SKM-1 (cell line): ENCODE results near the gene OGFOD3.
"Not testable (repeated sequence)": the region's sequence is repeated elsewhere in the genome, so short reads cannot be mapped to it uniquely, and the experiment has no call there.

Experiments used
- DNase-seq: peaks from one replicate; lab custom pipeline; 2025; ENCODE audit not compliant: unreplicated experiment; lab: John Stamatoyannopoulos, UW

The OGFOD3 gene

DNA sequence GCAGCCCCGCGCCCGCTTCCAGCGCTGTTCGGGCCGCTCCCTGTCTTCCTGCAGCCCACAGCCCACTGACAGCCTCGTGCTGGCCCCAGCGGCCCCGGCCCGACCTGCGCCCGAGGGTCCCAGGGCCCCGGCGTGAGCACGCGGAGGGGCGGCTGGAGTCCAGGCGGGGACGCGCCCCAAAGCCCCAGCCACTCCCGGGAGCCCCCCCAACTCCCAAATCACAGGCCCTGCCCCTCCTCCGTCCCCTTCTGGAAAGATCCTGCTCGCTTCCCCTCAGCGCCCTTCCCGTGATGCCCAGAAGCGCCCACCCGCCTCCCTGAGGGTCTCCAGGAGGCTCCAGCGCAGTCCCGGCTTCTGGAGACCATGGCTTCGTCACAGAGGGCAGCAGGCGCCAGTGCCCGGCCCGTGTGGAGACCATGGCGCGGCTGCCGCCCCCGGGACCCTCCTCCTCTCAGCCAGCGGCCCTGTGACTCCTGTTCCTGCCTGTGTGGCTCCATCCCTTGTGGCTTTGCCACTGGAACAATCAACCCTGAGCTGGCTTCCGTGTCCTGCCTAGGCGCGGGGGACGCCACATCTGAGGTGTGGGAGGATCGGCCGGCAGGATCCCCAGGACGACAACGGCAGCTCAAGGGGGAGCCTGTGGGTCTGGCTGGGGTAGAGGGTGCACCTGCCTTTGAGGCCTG is 42.9 kb downstream of the OGFOD3 start:
- no peak for DNase-seq

DNA sequence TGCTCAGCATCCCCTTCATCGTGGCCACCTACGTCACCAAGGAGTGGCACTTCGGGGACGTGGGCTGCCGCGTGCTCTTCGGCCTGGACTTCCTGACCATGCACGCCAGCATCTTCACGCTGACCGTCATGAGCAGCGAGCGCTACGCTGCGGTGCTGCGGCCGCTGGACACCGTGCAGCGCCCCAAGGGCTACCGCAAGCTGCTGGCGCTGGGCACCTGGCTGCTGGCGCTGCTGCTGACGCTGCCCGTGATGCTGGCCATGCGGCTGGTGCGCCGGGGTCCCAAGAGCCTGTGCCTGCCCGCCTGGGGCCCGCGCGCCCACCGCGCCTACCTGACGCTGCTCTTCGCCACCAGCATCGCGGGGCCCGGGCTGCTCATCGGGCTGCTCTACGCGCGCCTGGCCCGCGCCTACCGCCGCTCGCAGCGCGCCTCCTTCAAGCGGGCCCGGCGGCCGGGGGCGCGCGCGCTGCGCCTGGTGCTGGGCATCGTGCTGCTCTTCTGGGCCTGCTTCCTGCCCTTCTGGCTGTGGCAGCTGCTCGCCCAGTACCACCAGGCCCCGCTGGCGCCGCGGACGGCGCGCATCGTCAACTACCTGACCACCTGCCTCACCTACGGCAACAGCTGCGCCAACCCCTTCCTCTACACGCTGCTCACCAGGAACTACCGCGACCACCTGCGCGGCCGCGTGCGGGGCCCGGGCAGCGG is 43.6 kb downstream of the OGFOD3 start:
- no peak for DNase-seq

DNA sequence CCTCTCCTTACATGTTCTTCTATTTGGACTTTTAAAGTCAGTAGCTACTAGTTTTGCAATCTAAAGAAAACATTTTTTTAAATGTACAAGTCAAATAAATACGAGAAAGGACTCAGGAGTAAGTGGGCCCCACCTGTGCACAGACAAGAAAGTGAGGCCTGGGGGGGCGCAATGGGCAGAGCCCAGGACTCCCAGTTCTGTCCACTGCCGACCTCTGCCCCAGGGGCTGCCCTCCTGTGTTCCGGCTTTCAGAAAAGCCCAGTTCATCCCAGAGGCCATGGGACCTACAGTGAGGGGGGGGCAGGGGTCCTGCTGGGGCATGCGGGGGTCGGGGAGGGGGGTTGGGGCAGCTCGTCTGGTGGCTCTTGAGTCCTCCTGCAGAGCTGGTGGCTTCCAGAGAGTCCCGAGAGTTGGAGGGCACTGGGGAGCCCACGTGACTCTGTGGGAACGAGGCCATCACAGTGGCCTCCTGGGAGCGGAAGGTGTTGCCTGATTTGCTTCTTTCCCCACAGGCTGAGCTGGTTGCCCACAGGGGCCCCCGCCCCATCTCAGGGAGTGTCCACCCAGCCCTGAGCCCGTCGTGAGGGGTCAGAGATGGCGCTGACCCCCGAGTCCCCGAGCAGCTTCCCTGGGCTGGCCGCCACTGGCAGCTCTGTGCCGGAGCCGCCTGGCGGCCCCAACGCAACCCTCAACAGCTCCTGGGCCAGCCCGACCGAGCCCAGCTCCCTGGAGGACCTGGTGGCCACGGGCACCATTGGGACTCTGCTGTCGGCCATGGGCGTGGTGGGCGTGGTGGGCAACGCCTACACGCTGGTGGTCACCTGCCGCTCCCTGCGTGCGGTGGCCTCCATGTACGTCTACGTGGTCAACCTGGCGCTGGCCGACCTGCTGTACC is 44.4 kb downstream of the OGFOD3 start:
- no peak for DNase-seq

DNA sequence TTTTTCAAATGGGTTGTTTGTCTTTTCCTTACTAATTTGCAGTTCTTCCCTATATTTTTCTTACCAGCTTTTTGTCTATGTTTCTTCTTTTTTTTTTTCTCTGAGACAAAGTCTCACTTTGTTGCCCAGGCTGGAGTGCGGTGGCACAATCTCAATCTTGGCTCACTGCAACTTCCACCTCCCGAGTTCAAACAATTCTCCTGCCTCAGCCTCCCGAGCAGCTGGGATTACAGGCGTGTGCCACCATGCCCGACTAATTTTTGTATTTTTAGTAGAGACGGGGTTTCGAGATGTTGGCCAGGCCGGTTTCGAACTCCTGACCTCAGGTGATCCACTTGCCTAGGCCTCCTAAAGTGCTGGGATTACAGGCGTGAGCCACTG is 45.3 kb downstream of the OGFOD3 start:
- DNase-seq: not testable (repeated sequence)

DNA sequence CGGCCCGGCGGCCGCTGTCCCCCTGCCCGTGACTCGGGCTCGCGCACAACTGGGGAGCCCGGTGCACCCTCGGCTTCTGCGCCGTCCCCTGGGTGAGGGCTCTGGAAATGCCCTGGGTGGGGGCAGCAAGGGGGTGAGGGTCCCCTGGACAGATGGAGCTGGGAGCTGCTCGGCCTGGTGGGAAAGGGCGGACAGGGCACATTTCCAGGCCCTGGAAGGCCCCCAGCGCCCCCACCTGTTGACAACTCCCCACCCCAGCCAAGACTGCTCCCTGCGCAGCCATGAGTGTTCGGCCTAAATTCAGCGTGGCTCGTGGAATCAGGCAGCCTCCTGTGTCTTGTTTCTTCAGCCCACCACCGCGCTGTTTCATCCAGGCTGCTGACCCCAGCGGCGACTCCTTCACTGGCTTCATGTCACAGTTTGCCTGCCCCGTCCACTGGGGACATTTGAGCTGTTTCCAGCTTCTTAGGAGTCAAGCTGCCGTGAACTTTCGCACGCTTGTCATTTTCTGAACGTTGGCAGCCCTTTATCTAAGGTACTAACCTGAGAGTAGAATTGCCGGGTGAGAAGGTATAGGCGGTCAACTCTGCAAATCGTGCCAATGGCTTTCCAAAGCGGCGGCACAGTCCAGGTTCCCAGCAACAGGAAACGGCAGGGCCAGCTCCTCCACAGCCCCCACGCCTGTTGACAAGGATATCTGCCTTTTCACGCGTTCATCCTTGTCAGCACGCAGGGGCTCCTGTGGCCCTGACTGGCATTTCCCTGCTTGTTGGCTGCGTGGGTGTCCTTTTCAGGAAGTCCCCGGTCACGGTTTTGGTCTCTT is 45.9 kb downstream of the OGFOD3 start:
- DNase-seq: no peak

DNA sequence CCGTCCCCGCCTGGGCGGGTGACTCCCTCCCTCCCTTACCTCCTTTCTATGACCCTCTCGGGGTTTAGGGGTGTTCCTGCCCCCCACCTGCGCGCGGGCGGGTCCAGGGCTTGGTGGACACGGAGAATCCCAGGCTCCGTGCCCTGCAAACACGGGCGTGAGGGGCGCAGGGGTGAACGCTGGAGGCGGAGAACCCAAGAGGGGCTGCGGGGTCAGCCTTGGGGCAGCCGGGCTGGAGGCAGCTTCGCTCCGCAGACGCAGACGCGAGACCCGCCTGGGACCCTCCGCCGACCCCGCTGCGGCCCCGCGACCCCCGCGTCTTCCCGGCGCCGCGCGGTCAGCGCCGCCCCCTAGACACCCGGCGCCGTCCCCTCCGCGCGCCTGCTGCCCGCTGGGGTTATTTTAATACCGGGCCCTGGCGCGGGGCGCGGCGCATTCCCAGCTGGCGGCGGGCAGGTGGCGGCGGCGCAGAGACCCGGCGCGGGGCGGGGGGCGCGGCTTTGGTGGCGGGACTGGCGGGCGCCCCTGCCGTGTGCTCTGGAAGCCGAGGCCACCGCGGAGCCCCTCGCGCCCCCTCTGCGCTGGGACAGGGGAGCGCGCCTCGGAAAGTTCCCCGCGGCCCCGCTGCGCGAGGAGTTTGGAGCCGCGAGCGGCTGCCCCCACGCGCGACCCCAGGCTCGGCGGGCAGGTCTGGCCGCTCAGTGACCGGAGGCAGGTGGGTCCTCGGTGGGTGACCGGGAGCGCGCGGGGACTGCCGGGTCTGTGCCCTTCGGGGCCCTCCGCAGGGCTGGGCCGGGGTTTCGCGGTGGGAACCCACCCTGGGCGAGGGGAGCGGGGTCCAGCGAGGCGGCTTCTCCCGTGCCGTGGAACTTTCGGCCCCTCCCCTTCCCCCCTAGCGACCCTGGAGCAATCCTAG is 46.8 kb downstream of the OGFOD3 start, which contains the start of gene UTS2R:
UTS2R (plus strand) TSS at position 433 of the 916 bp plus-strand sequence. CDS start 2,560 bp downstream, outside the sequence.
- no peak for DNase-seq

DNA sequence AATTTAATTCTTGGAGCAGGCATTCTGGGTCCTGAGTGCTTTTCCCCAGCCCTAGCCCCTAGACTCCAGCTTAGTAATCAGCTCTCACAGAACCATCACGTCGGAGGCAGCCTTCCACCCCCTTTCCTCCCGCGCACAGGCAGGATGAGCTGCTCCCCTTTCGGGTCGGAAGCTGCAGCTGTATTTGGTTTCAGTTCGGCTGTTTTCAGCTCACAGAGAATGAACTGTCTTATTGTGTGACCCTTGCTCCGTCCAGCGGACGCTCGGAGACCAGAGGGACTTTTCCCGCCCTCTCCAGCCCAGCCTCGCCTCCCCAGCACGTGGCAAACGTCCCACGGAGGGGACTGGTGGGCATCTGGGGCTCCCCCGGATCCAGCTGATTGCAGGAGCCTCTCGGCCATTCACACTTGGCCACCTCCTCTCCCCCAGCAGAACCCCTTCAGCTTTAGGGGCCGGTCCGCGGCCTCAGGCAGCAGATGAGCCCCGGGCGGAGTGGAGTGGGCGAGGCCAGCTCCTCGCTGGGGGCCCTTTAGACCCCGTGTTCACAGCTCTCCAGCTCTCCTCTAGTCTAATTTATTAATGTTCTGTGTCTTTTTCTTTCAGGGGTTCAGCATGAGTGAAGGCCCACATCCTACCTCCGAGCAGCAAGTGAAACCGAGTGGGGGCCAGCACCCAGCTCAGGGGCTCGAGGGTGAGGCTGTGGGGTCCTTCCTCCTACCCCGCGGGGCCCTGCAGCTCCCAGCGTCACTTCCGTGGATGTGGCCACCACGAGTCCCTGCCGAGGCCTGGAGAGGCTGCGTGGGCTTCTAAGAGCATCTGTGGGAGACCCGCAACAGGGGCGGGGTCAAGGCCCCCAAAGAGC is 47.7 kb downstream of the OGFOD3 start:
- no peak for DNase-seq

DNA sequence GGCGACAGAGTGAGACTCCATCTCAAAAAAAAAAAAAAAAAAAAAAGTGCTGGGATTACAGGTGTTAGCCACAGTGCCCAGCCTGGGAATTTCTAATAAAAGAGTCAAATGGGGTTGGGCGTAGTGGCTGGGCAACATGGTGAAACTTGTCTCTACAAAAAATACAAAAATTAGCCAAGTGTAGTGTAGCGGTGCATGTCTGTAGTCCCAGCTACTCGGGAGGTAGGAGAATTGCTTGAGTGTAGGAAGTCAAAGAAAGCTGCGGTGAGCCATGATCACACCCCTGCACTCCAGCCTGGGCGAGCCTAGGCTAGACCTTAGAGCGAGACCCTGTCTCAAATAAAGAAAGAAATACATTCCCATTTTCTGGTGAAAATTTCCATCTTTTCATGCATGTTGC is 49.2 kb downstream of the OGFOD3 start:
- no peak for DNase-seq

DNA sequence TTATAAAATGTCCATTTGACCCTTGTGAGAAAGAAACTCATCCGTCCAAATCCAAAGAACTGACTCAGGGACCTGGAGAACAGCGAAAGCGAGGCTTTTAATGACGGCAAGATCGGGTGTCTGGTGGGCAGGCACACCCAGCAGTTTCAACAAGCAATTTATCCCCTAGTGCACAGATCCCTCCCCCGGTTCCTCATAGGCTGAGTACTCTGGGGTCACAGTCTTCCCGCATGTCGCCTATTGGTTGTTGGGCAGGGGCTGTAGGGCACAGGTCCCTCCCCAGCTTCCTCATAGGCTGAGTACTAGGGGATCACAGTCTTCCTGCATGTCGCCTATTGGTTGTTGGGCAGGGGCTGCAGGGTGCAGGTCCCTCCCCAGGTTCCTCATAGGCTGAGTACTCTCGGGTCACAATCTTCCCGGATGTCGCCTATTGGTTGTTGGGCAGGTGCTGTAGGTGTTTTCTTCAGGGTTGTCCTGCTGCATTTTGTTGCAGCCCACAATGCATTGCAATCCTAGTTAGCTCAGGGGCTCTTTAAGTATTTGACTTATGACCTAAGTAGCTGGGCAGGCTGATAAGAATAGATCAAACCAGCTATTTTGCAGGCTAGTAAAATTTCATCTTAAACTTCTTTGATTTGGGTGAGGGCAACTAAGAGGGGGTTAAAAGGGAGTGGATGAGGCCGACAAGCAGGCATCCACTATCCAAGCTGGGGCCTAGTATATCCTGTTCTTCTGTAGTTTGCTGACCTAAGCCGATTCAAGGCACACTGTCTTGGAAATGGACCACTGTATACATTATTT is 50.5 kb downstream of the OGFOD3 start:
- no peak for DNase-seq

DNA sequence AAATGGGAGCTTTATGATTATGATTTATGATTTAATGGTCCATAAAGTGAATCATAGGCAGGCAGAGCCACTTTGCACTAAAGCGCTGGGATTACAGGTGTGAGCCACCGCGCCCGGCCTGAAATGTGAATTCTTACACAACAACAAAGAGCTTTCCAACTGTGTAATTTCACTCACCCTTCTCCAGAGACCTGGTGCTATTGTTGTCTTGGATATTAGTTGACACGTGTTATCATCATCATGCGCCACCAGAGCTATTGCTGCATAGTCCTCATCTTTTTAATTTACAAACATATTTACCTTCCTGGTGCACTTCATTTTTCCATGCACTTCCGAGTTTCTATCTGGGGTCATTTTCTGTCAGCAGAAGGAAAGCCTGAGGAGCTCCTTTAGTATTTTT is 51.6 kb downstream of the OGFOD3 start:
- no peak for DNase-seq

DNA sequence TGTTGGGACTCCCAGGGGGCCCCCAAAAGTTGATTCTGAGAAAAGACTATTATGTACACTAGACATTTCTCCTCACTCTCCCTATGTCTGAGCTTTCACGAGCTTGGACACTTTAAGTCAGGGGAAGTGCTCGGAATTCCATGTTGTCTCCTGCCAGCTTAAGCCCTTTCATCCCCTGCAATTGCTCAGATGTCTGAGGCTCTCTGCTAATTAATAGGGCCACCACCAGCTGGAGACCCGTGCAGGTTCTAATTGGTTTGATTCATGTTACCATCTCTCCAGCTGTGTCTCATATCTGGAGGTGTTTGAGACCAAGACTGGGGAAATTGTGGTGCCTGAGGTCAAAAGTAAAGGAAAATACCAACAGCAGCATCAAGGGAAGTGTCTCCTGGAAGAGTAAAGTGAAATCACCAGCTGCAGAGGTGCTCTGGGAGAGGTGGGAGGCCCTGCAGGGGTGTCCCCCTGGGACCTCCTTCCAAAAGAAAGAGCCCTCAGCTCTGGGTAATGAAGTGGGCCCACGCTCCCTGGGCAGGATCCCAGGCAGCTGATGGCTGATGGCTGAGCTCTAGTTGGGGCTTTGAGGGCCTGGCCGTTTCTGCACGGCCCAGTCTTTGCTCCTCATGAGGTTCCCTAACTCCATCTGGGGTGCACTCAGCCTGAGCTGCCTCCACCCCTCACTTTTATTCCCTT is 52.6 kb downstream of the OGFOD3 start:
- DNase-seq: no peak

DNA sequence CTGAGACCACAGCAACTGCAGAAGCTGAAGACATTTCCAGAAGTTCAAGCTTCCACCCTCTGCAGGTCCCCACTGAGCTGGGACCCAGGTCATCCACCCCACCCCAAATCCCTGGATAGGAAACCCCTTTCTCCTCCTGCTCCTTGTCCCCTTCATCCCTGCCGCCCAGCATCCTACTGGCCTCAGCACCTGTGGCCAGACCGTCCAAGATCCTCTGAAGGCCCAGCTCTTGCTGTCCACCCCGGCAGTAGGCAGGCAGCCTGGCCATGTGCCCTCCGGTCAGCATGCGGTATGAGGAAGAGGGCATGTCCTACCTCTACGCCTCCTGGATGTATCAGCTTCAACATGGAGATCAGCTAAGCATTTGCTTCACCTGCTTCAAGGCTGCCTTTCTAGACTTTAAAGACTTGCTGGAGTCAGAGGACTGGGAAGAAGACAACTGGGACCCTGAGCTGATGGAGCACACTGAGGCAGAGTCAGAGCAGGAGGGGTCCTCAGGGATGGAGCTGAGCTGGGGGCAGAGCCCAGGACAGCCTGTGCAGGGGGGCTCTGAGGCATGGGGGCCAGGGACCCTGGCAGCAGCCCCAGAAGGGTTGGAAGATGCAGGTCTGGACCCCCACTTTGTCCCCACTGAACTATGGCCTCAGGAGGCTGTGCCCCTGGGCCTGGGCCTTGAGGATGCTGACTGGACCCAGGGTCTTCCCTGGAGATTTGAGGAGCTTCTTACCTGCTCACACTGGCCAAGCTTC is 56.3 kb downstream of the OGFOD3 start:
- no peak for DNase-seq

DNA sequence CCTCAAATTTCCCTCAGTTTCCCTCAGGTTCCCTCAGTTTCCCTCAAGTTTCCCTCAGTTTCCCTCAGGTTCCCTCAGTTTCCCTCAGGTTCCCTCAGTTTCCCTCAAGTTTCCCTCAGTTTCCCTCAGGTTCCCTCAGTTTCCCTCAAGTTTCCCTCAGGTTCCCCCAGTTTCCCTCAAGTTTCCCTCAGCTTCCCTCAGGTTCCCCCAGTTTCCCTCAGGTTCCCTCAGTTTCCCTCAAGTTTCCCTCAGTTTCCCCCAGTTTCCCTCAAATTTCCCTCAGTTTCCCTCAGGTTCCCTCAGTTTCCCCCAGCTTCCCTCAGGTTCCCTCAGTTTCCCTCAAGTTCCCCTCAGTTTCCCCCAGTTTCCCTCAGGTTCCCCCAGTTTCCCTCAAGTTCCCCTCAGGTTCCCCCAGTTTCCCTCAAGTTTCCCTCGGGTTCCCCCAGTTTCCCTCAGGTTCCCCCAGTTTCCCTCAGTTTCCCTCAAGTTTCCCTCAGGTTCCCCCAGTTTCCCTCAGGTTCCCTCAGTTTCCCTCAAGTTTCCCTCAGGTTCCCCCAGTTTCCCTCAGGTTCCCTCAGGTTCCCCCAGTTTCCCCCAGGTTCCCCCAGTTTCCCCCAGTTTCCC is 58.8 kb downstream of the OGFOD3 start:
- not testable (repeated sequence) for DNase-seq

DNA sequence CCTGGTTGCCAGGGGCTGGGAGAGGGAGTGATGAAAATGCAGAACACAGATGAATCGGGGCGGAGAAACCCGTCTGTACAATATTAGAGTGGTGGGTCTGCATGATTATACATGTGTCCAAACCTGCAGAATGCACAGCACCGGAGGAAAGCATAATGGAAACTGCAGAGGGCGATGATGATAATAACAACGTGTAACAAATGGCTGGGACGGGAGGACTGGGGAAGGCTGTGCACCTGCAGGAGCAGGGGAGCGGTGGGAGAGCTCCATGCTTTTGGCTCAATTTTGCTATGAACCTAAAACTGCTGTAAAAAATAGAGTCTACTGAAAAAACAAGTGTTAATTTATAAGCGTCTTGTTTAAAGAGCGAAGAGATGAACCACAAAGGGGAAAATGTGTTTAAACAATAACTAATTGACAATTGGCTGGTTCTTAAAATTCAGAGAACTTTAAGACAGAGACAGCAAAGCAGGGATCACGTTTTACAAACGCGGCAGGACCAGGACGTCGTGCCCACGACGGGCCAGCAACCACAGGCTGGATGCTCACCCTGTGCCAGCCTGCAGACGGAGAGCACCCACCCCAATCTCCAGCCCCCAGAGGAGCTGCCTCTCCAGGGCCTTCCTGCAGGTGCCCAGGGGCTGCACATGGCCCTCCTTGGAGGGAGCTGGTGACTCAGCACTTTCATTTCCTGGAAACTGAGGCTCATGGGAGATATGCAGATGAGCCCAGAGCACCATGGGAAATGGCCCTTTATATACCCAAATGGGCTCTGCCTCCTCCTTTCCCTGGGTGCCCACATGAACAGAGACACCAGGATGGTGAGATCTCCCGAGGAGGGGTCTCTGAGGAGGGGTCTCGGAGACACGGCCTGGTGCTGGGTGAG is 59.7 kb downstream of the OGFOD3 start, which contains the start of gene TEX19:
TEX19 (plus strand) TSS at position 783 of the 886 bp plus-strand sequence. CDS start 2,904 bp downstream, outside the sequence.
- no peak for DNase-seq

DNA sequence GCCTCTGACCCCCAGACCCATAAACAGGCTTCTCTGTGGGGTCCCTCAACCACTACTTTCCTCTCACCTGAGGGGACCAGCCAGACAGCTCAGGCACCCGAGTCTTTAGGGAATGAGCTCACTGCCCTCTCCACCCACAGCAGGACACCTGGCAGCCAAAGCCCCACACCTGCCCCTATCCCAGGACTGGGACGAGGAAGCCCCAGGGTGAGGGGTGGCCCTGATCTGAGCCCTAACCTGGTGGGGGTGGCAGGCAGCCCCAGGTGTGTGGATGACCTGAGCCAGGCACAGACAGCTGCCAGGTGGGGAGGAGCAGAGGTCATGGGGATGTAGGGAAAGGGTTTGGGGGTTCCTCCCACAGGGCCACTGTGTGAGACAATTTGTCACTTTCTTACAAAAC is 61.0 kb downstream of the OGFOD3 start:
- DNase-seq: no peak
